Measurements from ENCODE around the gene JRKL.

The JRKL gene

GRCh38 chr11:96389720-96390487 is at the start of gene JRKL, which contains the start of gene CCDC82:
JRKL (plus strand) TSS chr11:96390013; CDS start chr11:96390650, 637 bp downstream.
CCDC82 (minus strand) TSS chr11:96389912; CDS start chr11:96384747, 5,165 bp downstream.
- ATAC-seq: peak; percentile 96

DNA sequence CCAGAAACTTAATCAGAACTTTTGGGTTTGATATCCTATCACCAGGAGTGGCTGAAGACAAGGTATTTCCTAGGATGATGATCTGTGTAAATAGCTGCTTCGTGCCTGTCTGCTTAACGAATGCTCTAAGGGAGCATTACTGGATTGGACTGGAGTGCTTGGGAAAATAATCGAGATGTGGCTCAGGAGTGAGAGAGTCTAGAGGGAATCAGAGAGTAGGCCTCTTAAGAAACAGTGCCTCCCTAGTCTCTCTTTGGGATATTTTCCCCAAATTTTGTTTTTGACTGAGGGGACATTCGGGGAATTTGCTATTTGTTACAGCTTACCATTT is 49.3 kb upstream of the JRKL start:
- no peak for ATAC-seq

DNA sequence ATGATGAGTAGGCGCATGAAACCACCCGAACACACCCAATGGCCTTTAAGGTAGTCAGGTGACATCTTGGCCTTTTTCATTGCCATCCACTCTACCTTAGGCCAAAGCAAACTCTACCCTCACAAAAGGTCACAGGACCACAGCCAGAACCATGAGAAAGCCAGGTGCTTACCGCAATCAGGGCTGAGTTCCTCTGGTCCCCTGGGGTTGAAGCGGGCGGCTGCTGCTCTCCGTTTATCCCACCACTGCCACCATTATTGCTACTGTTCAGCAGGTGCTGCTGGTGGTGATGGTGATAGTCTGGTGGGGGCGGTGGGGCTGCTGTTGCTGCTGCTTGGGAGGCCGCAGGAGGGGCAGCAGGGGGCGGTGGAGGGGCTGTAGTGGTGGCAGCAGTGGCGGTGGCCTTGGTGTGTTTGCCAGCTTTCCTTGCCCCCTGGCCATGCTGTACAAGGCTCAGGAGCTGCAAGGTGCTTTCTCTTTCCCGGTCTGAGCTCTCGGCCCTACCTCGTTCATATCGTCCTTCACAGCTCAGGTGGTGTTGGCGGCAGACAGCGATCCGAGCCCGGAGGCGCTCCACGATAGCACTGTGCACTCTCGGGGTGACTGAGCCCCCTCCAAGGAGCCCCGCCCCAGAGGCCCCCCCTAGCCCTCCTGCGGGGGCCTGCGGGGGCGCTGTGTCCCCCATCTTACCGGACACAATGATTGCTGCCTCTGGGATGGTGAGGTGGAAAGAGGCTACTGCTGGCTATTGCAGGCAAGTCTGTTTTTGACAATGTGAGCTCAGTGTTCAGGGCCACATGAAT is 48.4 kb upstream of the JRKL start:
- ATAC-seq: peak; percentile 44 to 48

- no peak for ATAC-seq
Measured at GRCh38 chr11:96342014-96342960, 47.5 kb upstream of the JRKL start.

- ATAC-seq: peak; percentile 84 to 88
Measured at GRCh38 chr11:96342961-96343711, 46.7 kb upstream of the JRKL start, which contains the start of gene MAML2. MAML2 (minus strand) TSS chr11:96343195; CDS start chr11:96341895, 1,300 bp downstream.

GRCh38 chr11:96356848-96357247 is 33.0 kb upstream of the JRKL start:
- no peak for ATAC-seq

DNA sequence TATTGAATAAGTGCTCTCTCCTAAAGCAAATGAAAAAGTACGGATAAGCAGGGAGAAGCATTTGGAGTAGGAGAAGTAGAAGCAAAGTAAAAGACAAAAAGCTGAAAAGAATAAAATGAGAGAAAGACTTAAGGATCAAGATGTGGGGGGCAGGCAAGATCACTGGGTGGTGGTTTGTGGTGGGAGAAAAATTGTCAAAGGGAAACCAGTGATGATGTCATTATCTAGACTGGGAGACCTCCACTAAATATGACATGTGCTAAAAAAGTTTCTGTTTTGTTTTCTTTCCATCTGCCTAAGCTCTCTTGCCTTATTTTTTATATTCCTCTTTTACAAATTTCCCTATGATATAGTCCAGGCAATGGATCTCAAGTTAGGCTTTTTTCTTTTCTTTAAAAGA is 32.0 kb upstream of the JRKL start:
- ATAC-seq: peak; percentile 72 to 78

DNA sequence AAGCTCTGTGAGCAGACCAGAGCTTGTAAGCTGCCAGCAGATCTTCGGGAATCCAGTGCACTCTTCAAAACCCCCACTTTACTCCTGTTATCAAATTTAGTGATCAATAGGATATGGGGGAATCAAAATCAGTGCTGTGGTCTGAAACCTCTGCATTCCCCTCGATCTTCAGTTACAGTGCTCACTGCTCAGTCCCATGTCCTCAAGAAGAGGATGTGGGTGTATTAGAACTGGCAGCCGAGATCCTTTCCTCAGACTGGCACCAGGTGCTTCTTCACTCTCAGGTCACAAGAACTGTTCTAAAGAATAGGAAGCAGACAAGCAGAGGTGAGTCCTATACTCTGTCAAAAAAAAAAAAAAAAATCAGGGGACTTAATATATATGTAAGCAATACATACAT is 31.5 kb upstream of the JRKL start:
- no peak for ATAC-seq

GRCh38 chr11:96361778-96362177 is 28.0 kb upstream of the JRKL start:
- peak; percentile 71 to 85 for ATAC-seq

- ATAC-seq: no peak
Measured at GRCh38 chr11:96365493-96365892, 24.3 kb upstream of the JRKL start.

- ATAC-seq: no peak
Measured at GRCh38 chr11:96366024-96366423, 23.8 kb upstream of the JRKL start.

DNA sequence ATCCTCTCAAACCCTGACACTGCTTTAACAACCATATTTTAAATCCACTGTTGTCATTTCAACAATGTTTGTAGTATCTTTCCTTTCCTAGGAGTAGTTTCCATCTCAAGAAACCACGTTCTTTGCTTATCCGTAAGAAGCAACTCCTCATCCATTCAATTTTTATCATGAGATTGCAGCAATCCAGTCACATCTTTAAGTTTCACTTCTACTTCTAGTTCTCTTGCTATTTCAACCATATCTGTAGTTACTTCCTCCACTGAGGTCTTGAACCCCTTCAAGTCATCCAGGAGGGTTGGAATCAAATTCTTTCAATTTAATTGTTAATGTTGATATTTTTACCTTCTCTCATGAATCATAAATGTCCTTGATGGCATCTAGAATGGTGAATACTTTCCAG is 22.5 kb upstream of the JRKL start:
- no peak for ATAC-seq

- no peak for ATAC-seq
Measured at GRCh38 chr11:96373826-96374225, 16.0 kb upstream of the JRKL start.

DNA sequence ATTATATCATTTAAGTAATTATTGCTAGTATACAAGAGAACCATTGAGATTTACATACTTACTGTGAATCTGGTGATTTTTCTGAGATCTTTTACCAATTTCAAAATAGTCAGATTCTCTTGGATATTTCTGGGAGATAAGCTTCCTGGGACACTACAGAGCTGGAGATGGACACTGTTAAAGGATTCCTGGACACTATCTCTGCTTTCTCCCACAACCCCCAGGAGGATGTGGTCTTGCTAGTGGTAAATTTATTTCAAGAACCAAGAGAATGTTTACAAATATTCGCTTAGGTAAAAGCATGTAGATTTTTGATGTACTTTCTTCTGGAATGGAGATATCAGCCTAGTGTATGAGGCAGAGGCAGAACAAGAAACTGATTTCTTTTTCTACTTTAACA is 13.0 kb upstream of the JRKL start:
- ATAC-seq: no peak

DNA sequence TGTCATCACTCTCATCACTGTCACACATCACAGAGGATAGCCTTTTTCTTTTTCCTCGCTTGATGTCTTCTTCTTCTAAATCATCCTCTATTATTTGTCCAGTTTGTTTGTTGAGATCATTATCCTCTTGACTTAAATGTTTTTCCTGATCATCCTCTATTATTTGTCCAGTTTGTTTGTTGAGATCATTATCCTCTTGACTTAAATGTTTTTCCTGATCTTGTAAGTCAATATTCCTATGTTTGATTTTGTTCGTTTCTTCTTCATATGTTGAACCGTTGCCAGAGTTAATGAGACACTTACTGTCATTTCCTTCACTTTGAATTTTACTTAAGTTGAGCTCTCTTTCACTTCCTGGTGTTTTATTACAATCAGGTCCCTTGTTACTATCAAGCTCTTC is 5.7 kb upstream of the JRKL start:
- ATAC-seq: no peak

DNA sequence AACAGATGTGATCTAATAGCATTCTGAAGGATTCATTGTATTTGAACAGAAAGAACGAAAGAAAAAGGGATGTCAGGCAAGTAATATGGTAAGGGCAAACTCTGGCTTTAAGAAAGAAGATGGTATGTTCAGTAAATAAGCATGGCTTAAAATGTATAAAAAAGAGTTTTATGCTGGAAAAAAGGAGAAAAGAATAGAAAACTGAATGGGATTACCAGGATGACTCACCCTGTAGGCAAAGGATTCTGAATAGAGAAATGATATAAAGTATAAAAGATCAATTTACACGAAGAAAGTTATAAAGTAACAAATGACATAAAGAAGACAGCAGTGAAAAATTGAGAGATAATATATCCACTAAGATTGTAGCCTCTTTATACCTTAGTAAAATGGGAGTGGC is 4.6 kb upstream of the JRKL start:
- ATAC-seq: no peak

DNA sequence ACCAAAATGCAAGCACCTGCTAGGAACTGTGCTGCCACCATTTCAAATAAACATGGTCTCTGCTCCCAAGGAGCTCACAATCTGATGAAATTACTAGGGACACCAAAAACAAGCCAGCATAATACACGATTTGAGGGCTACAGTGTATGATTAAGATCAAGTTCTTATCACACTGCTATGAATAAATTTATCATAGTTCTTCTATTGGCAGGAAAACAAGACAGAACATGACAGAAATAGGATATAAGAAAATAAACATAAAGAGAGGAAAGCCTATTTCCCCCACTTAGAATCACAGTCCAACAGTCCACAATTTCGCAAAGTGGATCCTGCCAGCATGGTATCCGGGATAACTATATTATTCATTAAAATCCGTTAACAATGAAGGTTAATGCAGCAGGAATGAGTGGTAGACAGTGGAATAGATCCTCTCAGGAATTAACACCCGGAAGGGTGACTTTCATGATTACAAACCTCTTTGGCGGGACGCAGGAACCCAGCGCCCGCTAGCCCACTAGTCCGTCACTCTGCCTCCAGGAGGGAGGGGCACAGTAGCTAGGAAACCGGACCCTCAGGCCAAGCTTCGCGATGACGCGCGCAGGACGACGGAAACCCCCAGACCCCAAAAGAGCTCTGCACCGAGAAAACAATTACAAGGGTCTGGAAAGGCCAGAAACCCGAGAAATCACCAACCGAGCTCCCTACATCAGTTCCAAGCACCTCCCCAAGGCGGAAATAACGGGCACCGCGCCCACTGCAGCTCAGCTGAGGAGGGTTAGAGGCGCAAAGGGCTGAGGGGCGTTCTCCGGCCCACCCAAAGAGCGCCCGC is 708 bp upstream of the JRKL start:
- ATAC-seq: peak; percentile 47 to 55

DNA sequence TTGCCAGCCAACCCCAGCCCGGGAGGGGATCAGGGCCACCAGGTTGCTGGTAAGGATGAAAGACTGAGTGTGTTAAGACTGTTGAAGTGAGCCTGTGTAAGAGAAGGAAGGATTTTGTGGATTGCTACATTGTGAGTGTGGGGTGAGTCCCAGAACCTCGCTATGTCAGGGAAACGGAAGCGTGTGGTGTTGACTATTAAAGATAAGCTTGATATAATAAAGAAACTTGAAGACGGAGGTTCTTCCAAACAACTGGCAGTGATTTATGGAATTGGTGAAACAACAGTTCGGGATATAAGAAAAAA is 627 bp downstream of the JRKL start:
- no peak for ATAC-seq

- ATAC-seq: no peak
Measured at GRCh38 chr11:96391698-96392307, 2.0 kb downstream of the JRKL start.

GRCh38 chr11:96393753-96394348 is 4.0 kb downstream of the JRKL start:
- ATAC-seq: no peak

Measured in activated CD4-positive, CD25-positive, alpha-beta regulatory T cell treated with anti-CD3 and anti-CD28 coated beads, Interleukin-2, amount 50 U/mL, for 24 hours (primary cell).